ENCODE results near the gene GNB1.

Gene GNB1

GRCh38 chr1:1921901-1922701 lies 31.2 kb upstream of the GNB1 start:
- no peaks in the 10 kb centered on the region for H3K36me3 ChIP-seq (ENCODE audit: insufficient read depth, low read length)
- peaks cover 9% of the 10 kb centered on the region for H3K4me1 ChIP-seq (ENCODE audit: insufficient read depth, low read length, severe bottlenecking)
- no peak overlapping the region for H3K4me2 ChIP-seq (ENCODE audit: low read length)
- H3K79me2 ChIP-seq (ENCODE audit: insufficient read depth, low read length) = no peaks in the 10 kb centered on the region
- H3K27me3 ChIP-seq (ENCODE audit: insufficient read depth, low read length) = 0 out of 2 replicates have a peak, but pooled peaks cover 4% of the 10 kb centered on the region
- H3K9me3 ChIP-seq (ENCODE audit: low read length) = no peaks in the 10 kb centered on the region
- H2AFZ ChIP-seq (ENCODE audit: low read length) = no peak overlapping the region
- no peak overlapping the region for H3K4me3 ChIP-seq (ENCODE audit: low read depth, low read length, poor library complexity, severe bottlenecking)
- no peak overlapping the region for H3K9ac ChIP-seq (ENCODE audit: low read length)
- H3K9me2 ChIP-seq (ENCODE audit: low read depth, low read length) = no peaks in the 10 kb centered on the region
- no peak overlapping the region for H3K27ac ChIP-seq (ENCODE audit: low read depth, low read length, poor library complexity, severe bottlenecking)
- H3F3A ChIP-seq (ENCODE audit: insufficient read depth, low read length) = no peaks in the 10 kb centered on the region
- H4K20me1 ChIP-seq (ENCODE audit: insufficient read depth, low read length) = no peaks in the 10 kb centered on the region
- TF ChIP-seq EZH2 (IDR thresholded peaks at IDR 0.05; ENCODE audit: borderline replicate concordance, low read length) (no peak), CTCF (IDR thresholded peaks at IDR 0.05; ENCODE audit: low read length) (no peak)

GRCh38 chr1:1921459-1921862 lies 30.6 kb upstream of the GNB1 start:
- no peaks in the 10 kb centered on the region for H4K20me1 ChIP-seq (ENCODE audit: insufficient read depth, low read length)
- no peak for TF ChIP-seq EZH2 (IDR thresholded peaks at IDR 0.05; ENCODE audit: borderline replicate concordance, low read length)
- no peak for TF ChIP-seq CTCF (IDR thresholded peaks at IDR 0.05; ENCODE audit: low read length)
- H3K79me2 ChIP-seq (ENCODE audit: insufficient read depth, low read length) = no peaks in the 10 kb centered on the region
- no peaks in the 10 kb centered on the region for H3K36me3 ChIP-seq (ENCODE audit: insufficient read depth, low read length)
- no peak overlapping the region for H3K4me2 ChIP-seq (ENCODE audit: low read length)
- no peak overlapping the region for H2AFZ ChIP-seq (ENCODE audit: low read length)
- H3K9ac ChIP-seq (ENCODE audit: low read length) = no peak overlapping the region
- H3K4me1 ChIP-seq (ENCODE audit: insufficient read depth, low read length, severe bottlenecking) = peaks cover 9% of the 10 kb centered on the region
- no peaks in the 10 kb centered on the region for H3F3A ChIP-seq (ENCODE audit: insufficient read depth, low read length)
- H3K9me3 ChIP-seq (ENCODE audit: low read length) = no peaks in the 10 kb centered on the region
- H3K27ac ChIP-seq (ENCODE audit: low read depth, low read length, poor library complexity, severe bottlenecking) = no peak overlapping the region
- 0 out of 2 replicates have a peak, but pooled peaks cover 4% of the 10 kb centered on the region for H3K27me3 ChIP-seq (ENCODE audit: insufficient read depth, low read length)
- H3K9me2 ChIP-seq (ENCODE audit: low read depth, low read length) = no peaks in the 10 kb centered on the region
- H3K4me3 ChIP-seq (ENCODE audit: low read depth, low read length, poor library complexity, severe bottlenecking) = no peak overlapping the region

GRCh38 chr1:1920608-1921458 lies 29.9 kb upstream of the GNB1 start:
- peaks cover 9% of the 10 kb centered on the region for H3K4me1 ChIP-seq (ENCODE audit: insufficient read depth, low read length, severe bottlenecking)
- H3K4me2 ChIP-seq (ENCODE audit: low read length) = no peak overlapping the region
- TF ChIP-seq EZH2 (IDR thresholded peaks at IDR 0.05; ENCODE audit: borderline replicate concordance, low read length) (no peak), CTCF (IDR thresholded peaks at IDR 0.05; ENCODE audit: low read length) (no peak)
- no peaks in the 10 kb centered on the region for H3F3A ChIP-seq (ENCODE audit: insufficient read depth, low read length)
- H3K27ac ChIP-seq (ENCODE audit: low read depth, low read length, poor library complexity, severe bottlenecking) = no peak overlapping the region
- H3K79me2 ChIP-seq (ENCODE audit: insufficient read depth, low read length) = no peaks in the 10 kb centered on the region
- peaks cover 4% of the 10 kb centered on the region; the same call in 1 of the 2 replicates for H3K27me3 ChIP-seq (ENCODE audit: insufficient read depth, low read length)
- H3K9me3 ChIP-seq (ENCODE audit: low read length) = no peaks in the 10 kb centered on the region
- H3K4me3 ChIP-seq (ENCODE audit: low read depth, low read length, poor library complexity, severe bottlenecking) = no peak overlapping the region
- no peaks in the 10 kb centered on the region for H4K20me1 ChIP-seq (ENCODE audit: insufficient read depth, low read length)
- no peaks in the 10 kb centered on the region for H3K9me2 ChIP-seq (ENCODE audit: low read depth, low read length)
- H3K9ac ChIP-seq (ENCODE audit: low read length) = no peak overlapping the region
- H3K36me3 ChIP-seq (ENCODE audit: insufficient read depth, low read length) = no peaks in the 10 kb centered on the region
- H2AFZ ChIP-seq (ENCODE audit: low read length) = no peak overlapping the region
